ENCODE results near the gene RNF8. TPM values are rescaled to one million over a fixed set of nuclear protein-coding genes. Genes with fewer than 3 reads are reported as not detected.
A peak's percentile ranks its signal among the peaks of the same experiment; 100 is the strongest.
"Not testable (repeated sequence)": the region's sequence is repeated elsewhere in the genome, so short reads cannot be mapped to it uniquely, and the experiment has no call there.

Gene RNF8
- total RNA-seq, 2 donors from 2014 or later: 18.1 to 28.0 TPM

DNA sequence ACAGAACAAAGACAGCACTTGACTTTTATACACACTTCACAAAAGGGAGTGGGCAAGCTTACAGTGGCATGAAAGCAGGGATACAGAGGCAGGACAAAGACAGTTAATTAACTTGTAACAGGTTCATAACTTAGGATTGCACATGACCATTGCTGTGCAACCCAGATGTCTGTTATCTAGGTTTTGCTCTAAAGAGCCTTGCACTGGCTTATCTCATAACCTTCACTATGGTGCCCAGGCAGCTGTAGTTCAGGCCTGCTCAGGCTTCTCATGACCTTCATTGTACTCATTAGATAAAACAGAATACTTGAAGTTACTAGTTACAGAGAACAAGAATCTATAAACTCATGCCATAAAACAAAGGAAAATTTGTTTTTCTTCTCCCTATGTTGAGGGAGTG, 47.9 kb downstream of the RNF8 start:
- H3K9me3 Mint-ChIP-seq; ATAC-seq; DNase-seq (ENCODE audit: low spot score in 2 of 2); H3K36me3 Mint-ChIP-seq; H3K27ac Mint-ChIP-seq: not testable (repeated sequence)

DNA sequence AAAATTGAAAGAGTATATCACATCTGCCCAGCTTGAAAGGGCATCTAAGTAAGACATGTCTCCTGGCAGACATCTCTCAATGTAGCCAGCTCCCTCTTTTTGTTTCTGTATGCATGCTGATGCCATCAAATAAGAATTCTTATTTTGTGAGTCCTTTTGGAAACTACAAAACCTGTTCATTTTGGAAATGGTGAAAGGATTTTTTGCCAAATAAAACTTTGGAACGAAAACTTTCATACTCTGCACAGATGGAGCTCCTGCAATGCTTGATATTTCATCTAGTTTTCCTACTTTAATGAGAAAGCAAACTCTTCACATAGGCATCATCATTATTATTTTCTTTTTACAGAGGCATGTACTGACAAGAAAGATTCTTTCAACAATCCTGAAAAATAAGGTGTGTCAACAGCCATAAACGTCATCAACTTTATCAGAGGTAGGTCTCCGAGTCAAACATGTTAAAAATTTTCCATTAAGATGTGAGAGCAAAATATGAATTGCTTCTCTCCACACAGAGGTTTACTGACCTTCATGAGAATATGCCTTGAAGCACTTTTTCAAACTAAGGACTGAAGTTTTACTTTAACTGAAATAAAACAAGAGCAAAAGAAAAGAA, 53.1 kb downstream of the RNF8 start:
- no peaks in the 10 kb centered on the region for H3K36me3 Mint-ChIP-seq

DNA sequence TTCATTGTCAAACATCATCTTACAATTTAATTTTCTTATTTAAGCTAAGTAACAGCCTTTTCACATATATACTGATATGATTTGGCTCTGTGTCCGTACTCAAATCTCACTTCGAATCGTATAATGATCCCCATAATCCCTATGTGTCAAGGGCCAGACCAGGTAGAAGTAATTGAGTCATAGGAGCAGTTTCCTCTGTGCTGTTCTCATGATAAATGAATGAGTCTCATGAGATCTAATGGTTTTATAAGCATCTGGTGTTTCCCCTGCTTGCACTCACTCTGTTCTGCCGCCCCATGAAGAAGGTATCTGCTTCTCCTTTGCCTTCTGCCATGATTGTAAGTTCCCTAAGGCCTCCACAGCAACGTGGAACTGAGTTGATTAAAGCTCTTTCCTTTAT, 54.2 kb downstream of the RNF8 start:
- no peaks in the 10 kb centered on the region for H3K9me3 Mint-ChIP-seq
- H3K27ac Mint-ChIP-seq: no peak overlapping the region
- H3K36me3 Mint-ChIP-seq: no peaks in the 10 kb centered on the region
- ATAC-seq (no peak), DNase-seq (ENCODE audit: low spot score in 2 of 2) (no peak)

More for the DNA sequence above, 53.1 kb downstream of the RNF8 start:
- H3K27ac Mint-ChIP-seq: no peak overlapping the region
- no peak for ATAC-seq
- H3K9me3 Mint-ChIP-seq: no peaks in the 10 kb centered on the region
- no peak for DNase-seq (ENCODE audit: low spot score in 2 of 2)

DNA sequence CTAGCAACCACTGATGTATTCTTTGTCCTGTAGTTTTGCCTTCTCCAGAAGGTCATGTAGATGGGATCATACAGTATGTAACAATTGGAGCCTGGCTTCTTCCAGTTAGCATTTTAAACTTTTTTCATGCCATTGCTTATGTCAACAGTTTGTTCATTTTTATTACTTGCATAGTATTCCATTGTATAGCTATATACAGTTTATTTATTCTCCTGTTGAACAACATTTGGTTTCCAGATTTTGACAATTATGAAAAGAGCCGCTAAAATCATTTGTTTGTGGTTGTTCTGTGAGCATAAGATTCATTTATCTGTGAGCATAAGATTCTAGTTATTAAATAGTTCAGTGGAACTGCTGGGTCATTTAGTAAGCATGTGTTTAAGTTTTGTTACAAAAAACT, 55.7 kb downstream of the RNF8 start:
- no peak for ATAC-seq
- H3K27ac Mint-ChIP-seq: no peak overlapping the region
- H3K9me3 Mint-ChIP-seq: no peaks in the 10 kb centered on the region
- H3K36me3 Mint-ChIP-seq: no peaks in the 10 kb centered on the region
- no peak for DNase-seq (ENCODE audit: low spot score in 2 of 2)

DNA sequence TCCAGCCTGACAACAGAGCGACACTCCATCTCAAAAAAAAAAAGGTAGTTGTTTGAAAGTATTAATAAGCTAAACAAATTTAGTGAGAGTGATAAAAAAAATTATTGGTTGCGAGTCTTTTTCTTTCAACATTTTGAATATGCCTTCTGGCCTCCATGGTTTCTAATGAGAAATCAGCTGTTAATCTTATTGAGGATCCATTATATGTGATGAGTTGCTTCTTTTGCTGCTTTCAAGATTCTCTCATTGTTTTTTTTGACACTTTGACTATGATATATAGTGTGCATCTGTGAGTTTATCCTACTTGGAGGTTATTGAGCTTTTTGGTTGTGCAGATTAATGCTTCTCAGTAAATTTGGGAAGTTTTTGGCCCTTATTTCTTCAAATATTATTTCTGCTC, 63.6 kb downstream of the RNF8 start:
- H3K27ac Mint-ChIP-seq: no peak overlapping the region
- no peaks in the 10 kb centered on the region for H3K9me3 Mint-ChIP-seq
- no peaks in the 10 kb centered on the region for H3K36me3 Mint-ChIP-seq
- DNase-seq (ENCODE audit: low spot score in 2 of 2) (no peak), ATAC-seq (no peak)

DNA sequence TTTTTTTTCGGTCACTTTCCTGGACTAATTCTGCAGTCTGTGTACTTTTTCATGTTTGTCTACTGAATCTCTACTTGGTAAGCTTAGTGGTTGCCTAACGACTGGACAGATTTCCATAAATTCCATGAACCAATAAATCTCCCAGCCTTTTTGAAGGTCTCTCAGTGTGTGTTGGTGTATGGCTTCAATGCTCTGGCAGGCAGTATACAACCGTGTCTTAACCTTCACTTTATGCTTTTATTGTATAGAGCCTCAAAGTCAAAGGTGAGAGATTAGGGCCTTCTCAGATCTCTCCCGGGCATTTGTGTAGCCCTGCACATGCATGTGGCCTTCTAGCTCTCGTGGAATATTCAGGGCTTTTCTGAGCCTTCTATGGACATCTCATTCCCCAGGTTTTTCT, 64.9 kb downstream of the RNF8 start:
- Mint-ChIP-seq H3K36me3 (no peaks in the 10 kb centered on the region), H3K9me3 (no peaks in the 10 kb centered on the region), H3K27ac (no peak overlapping the region)
- ATAC-seq: no peak
- DNase-seq (ENCODE audit: low spot score in 2 of 2): no peak

DNA sequence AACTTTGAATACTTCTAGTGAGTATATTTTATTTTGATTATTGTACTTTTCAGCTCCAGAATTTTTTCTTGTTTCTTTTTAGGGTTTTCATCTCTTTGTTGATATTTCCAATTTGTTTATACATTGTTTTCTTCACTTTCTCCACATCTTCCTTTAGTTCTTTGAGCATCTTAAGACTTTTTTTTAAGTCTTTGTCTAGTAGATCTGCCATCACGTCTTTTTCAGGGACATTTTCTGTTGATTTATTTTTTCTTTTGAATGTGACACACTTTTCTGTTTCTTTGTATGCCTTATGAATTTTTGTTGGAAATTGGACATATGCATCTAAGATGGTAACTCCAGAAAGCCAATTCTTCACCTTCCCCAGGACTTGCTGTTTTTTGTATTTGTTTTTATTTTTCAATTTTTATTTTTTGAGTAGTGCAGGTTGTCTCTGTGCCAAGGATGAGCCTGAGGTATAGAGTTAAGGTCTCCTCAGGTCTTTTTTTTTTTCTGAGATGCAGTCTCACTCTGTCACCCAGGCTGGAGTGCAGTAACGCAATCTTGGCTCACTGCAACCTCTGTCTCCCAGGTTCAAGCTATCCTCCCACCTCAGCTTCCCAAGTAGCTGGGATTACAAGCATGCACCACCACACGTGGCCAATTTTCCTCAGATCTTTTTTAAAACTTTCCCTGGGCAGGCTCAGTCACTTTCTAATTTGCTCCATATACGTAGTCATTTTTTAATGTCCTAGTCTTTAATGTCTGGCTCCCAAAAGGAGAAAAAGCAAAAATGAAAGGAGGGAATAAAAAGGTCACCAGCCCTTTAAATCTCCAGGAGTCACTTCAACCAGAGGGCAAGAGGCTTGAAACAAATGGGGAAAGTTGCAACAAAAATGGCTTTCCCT, 72.5 kb downstream of the RNF8 start:
- H3K27ac Mint-ChIP-seq: no peak overlapping the region
- H3K36me3 Mint-ChIP-seq: no peaks in the 10 kb centered on the region
- ATAC-seq (no peak), DNase-seq (ENCODE audit: low spot score in 2 of 2) (no peak)
- H3K9me3 Mint-ChIP-seq: no peaks in the 10 kb centered on the region

DNA sequence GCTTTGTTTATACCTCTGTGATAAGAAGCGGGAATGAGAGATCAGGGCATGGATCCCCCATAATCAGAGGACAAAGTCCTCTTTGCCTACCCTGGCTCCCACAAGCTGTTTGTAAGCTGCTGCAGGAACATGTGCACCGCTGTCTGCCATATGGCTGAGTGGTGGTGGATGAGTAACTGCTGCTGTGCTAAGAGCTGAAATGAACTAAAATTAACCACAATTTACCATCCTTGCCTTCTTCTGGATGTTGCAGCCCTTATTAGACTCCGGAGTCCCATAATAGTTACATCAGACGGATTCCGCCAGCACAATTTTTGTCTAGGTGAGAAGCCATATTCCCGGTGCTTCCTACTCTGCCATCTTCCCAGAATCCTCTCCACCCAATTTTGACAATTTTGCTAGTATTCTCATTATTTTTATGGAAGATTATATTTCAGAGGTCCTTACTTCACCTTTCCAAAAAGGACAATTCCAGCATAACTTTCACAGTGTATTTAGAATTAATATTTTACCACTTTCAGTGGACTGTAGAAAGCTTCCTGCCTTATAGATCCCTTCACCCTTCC, 73.2 kb downstream of the RNF8 start:
- ATAC-seq (no peak), DNase-seq (ENCODE audit: low spot score in 2 of 2) (no peak)
- no peaks in the 10 kb centered on the region for H3K9me3 Mint-ChIP-seq
- H3K27ac Mint-ChIP-seq: no peak overlapping the region
- H3K36me3 Mint-ChIP-seq: no peaks in the 10 kb centered on the region

DNA sequence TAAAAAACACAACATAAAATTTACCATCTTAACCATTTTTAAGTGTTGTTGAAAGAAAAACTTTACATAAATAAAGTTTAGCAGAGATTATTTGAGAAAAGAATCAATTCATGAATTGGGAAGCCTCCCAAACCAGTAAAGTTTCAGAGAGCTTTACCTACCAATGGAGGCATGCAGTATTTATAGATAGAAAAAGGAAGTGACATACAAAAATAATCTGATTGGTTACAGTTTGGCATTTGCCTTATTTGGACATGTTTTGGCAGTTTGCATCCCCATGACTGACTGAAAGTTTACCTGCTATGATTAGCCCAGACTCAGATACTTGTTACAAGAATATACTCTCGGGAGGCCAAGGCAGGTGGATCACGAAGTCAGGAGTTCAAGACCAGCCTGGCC, 75.6 kb downstream of the RNF8 start:
- H3K9me3 Mint-ChIP-seq: no peaks in the 10 kb centered on the region
- no peak for ATAC-seq
- peaks cover 0 to 10% of the 10 kb centered on the region in 2 donors for H3K36me3 Mint-ChIP-seq
- no peak overlapping the region for H3K27ac Mint-ChIP-seq
- no peak for DNase-seq (ENCODE audit: low spot score in 2 of 2)

DNA sequence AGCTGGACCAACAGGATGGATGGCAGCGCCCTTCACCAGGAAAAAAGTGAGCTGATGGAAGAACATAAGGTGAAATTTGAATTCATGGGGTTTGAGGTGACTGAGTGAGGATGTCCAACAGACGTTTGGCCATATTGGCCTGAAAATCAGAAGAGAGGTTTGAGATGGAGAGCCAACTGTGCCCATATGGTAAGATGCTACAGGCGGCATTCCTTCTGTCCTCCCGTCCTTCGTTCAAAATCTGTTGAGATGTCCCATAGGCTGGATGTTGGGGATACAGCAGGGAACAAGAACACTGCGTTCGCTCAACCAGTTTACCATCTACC, 78.8 kb downstream of the RNF8 start:
- Mint-ChIP-seq H3K9me3 (no peaks in the 10 kb centered on the region), H3K27ac (peak overlapping the region; percentile 73 to 97), H3K36me3 (peaks cover 8 to 24% of the 10 kb centered on the region in 2 donors)
- no peak for ATAC-seq
- DNase-seq (ENCODE audit: low spot score in 2 of 2): no peak

DNA sequence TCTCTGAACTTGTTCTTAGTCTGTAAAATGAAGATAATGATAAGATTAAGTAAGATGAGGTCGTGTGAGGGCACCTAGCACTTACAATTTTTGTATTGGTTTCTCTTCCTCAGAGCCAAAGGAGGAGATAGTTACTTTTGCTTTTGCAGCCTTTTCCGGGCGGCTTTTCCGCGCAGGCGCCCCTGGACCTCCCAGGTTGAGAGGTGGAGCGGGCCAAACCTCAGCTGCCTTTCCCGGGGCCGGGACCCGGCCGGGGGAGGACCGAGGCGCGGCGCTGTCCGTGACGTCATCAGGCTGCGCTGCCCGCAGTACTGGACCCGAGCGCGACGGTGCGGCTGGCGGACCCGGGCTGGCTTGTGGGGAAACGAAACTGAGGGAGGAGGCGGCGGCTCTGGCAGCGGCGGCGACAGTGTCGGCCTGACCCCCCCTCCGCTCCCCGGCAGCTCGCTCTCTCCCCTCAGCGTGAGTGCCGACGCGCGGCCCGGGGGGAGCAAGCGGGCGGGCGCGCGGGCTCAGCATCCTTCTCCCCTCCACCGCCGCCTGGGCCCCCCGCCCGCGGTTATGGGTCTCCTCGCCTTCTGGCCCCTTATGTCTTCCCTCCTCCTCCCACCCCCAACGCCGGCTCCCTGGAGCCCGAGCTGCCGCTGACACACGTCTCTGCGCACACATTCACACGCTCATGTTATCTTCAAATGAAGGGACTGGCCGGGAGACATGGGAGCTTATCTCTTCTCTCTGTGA, 79.3 kb downstream of the RNF8 start, which contains the start of gene CMTR1:
Gene CMTR1, plus strand, starts transcription at position 306 of the 741 bp plus-strand sequence. CDS start 2,409 bp downstream, outside the sequence.
- DNase-seq (ENCODE audit: low spot score in 2 of 2) (peak; percentile 97), ATAC-seq (peak; percentile 89 to 97)
- H3K36me3 Mint-ChIP-seq: peaks cover 11 to 29% of the 10 kb centered on the region in 2 donors
- H3K9me3 Mint-ChIP-seq: no peaks in the 10 kb centered on the region
- H3K27ac Mint-ChIP-seq: peak within 1 kb of the TSS; percentile 97 to 99

DNA sequence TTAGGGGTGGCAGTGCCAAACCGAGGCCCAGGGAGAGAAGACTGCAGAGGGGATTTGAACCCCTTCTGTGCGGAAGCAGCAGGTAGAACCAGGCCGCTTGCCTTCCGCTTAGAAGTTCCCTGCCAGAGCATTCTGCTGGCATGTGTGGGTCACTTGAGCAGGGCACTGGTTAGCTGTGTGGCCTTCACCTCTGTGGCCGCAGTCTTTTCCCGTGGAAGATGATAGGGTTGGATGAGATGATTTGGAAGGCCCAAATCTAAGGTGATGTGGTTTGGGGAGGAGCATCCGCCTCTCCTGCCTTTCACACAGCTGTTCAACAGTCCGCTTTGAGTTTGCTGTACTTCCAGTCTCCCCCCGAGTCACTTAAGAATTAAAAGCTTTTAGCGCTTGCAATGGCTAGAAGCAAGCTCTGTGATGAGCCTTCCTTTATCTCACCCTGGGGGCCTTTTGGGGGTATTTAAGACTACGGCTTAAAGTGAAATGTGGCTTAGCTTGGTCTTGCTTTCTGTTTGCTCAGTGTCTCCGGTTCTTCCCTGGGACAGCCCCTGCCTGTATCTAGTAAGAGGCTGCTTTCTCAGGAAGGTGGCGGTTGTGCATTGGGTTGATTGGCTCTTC, 80.0 kb downstream of the RNF8 start:
- ATAC-seq (peak; percentile 38 to 72), DNase-seq (ENCODE audit: low spot score in 2 of 2) (peak; percentile 35 to 72)
- Mint-ChIP-seq H3K9me3 (no peaks in the 10 kb centered on the region), H3K36me3 (peaks cover 11 to 29% of the 10 kb centered on the region in 2 donors), H3K27ac (peak overlapping the region; percentile 97 to 99)

DNA sequence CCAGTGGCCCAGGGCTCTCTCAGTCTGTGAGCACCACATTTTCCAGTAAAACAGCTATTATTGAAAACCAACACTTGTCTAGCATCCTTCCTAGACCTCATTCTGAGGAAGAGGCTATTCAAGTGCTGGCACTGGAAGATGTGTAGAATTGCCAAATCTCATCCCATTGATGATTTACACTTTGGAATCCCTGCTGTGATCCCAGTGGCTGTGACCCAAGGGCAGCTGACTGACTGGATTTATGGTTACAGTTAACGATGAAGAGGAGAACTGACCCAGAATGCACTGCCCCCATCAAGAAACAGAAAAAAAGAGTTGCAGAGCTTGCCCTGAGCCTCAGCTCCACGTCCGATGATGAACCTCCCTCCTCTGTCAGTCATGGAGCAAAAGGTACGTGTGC, 81.6 kb downstream of the RNF8 start:
- ATAC-seq (no peak), DNase-seq (ENCODE audit: low spot score in 2 of 2) (no peak)
- no peaks in the 10 kb centered on the region for H3K9me3 Mint-ChIP-seq
- H3K27ac Mint-ChIP-seq: no peak overlapping the region
- peaks cover 11 to 29% of the 10 kb centered on the region in 2 donors for H3K36me3 Mint-ChIP-seq

DNA sequence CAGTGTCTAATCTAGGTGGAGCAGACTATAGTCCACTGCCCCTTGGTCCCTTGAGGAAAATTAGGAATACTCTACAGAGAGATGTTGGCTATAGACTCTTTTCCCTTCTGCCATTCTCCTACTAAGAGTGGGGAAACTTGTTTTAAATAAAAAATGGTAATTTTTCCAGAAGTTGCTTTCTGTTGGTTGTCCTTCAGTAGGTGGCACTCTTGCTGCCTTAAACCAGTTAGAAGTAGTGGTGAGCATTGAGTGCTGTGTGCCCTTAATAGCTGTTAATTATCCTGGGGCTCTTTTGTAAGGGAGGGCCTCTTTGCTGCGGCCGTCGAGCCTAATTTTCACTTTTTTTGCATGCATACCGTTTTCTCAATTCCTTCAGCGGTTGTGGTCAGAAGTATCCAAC, 82.0 kb downstream of the RNF8 start:
- ATAC-seq (no peak), DNase-seq (ENCODE audit: low spot score in 2 of 2) (no peak)
- Mint-ChIP-seq H3K36me3 (peaks cover 11 to 29% of the 10 kb centered on the region in 2 donors), H3K27ac (no peak overlapping the region), H3K9me3 (no peaks in the 10 kb centered on the region)

DNA sequence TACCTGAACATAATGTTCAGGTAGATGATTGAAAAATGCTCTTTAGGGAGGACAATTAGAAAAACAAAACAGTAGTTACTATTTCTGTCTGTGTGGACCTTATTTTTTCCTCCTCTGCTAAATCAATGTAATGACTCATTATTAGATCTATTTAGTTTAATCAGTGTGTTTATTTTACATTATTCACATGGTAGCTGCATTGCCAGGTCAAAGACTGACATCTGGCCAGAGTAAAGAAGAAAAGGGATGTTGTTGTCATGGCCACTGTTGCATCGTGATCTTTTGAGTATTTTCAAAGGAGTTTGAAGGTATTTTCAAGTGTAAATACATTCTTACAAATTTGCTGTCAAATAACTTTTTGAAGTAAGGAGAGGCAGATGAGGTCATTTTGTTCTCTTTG, 85.1 kb downstream of the RNF8 start:
- H3K27ac Mint-ChIP-seq: no peak overlapping the region
- peaks cover 14 to 24% of the 10 kb centered on the region in 2 donors for H3K36me3 Mint-ChIP-seq
- ATAC-seq: no peak
- no peak for DNase-seq (ENCODE audit: low spot score in 2 of 2)
- H3K9me3 Mint-ChIP-seq: no peaks in the 10 kb centered on the region

DNA sequence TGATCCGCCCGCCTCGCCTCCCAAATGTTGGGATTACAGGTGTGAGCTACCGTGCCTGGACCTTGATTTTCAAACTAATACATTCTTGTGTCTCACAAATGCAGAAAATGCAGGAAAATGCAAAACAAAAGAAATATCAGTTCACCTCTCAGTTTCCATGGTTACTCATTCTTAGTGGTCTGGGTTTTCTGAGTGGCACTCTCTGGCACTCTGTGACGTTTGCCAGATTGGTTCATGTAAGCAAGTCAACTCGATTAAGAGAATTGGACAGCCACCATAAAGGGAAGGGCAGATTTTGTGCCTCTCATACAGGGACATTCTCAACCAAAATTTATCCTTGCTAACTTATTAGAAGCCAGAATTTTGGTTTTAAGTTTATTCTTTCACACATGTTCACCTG, 87.9 kb downstream of the RNF8 start:
- Mint-ChIP-seq H3K27ac (peak overlapping the region in 1 of 2 donors; percentile 22), H3K36me3 (peaks cover 22 to 32% of the 10 kb centered on the region in 2 donors), H3K9me3 (no peaks in the 10 kb centered on the region)
- ATAC-seq (peak in 1 of 2 donors; percentile 50), DNase-seq (ENCODE audit: low spot score in 2 of 2) (no peak)

Data from activated naive CD4-positive, alpha-beta T cell treated with anti-CD3 and anti-CD28 coated beads, Interleukin-2, amount 50 U/mL, for 72 hours (primary cell).